Measurements from ENCODE around the gene SURF6. TPM values are rescaled to one million over a fixed set of nuclear protein-coding genes. Genes with fewer than 3 reads are reported as not detected.
A peak's percentile ranks its signal among the peaks of the same experiment; 100 is the strongest.
"Not testable (repeated sequence)": the region's sequence is repeated elsewhere in the genome, so short reads cannot be mapped to it uniquely, and the experiment has no call there.

The SURF6 gene
- total RNA-seq, 1 donor from 2014 or later = 23.9 TPM

DNA sequence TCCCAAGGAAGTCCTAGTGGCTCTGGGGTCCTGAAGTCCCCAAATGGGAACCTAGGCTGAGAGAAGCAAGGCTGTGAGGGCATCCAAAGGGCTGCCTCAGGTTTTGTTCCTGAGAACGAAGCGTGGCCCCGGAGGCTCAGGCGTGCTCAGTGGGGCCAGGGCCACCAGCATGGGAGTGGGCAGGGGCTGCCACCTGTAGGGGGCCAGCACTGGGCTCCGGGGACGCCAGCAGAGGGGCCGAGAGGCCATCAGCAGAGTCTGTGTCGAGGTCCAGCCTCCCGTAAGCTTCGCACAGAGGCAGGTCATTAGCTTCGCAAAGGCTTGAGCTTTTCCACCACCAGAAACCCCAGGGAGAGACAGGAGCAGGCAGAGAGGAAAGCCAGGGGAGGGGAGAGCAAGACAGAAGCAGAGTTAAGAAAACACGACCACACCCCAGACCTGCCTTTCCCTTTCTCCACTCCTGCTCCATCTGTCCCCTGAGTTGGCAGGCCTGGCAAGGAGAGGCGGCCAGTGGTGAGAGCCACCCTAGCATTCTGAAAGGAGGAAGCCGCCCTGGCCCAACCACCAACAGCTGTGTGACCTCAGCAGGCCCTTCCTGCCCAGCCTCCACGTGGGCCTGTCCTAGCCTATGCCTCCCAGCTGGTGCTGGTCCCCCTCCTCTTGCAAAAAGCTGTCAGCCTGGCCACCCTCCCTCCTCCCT is 5.5 kb upstream of the SURF6 start:
- peak; percentile 32 for ATAC-seq (ENCODE audit: low read depth)
- Mint-ChIP-seq H3K4me3 (no peak overlapping the region), H3K27me3 (no peaks in the 10 kb centered on the region), H3K27ac (peak overlapping the region; percentile 87), H3K9me3 (no peaks in the 10 kb centered on the region), H3K36me3 (ENCODE audit: low read depth) (peaks cover 66% of the 10 kb centered on the region), H3K4me1 (peaks cover 52% of the 10 kb centered on the region)
- no peak for TF ChIP-seq CTCF (IDR thresholded peaks at IDR 0.05)
- intact Hi-C loops (cut with micrococcal nuclease) = no loop called here
- ChIA-PET CTCF (interaction anchor here (1.4 kb wide), 1 partner anchor 9 kb away, joined by 5 read pairs; no protein-coding TSS in a partner anchor), POLR2A (interaction anchor here (1.0 to 1.8 kb wide), 4 partner anchors 10 to 311 kb away, joined by 3 to 5 read pairs (median 4); partner anchors contain the start of genes GTF3C5 and SURF1)
- no peak for DNase-seq

GRCh38 chr9:133340916-133341315 is 4.9 kb upstream of the SURF6 start:
- POLR2A ChIA-PET = interaction anchor here (1.0 to 1.8 kb wide), 2 partner anchors 11 to 15 kb away, joined by 4 to 5 read pairs; partner anchors contain the start of gene SURF1
- TF ChIP-seq CTCF (IDR thresholded peaks at IDR 0.05) = no peak
- DNase-seq = no peak
- peaks cover 62% of the 10 kb centered on the region for H3K36me3 Mint-ChIP-seq (ENCODE audit: low read depth)
- peaks cover 52% of the 10 kb centered on the region for H3K4me1 Mint-ChIP-seq
- no peaks in the 10 kb centered on the region for H3K9me3 Mint-ChIP-seq
- H3K4me3 Mint-ChIP-seq = no peak overlapping the region
- CTCF ChIA-PET = interaction anchor here (1.4 kb wide), 1 partner anchor 9 kb away, joined by 5 read pairs; no protein-coding TSS in a partner anchor
- peak overlapping the region; percentile 87 for H3K27ac Mint-ChIP-seq
- H3K27me3 Mint-ChIP-seq = no peaks in the 10 kb centered on the region
- ATAC-seq (ENCODE audit: low read depth) = no peak
- intact Hi-C loops (cut with micrococcal nuclease) = no loop called here

DNA sequence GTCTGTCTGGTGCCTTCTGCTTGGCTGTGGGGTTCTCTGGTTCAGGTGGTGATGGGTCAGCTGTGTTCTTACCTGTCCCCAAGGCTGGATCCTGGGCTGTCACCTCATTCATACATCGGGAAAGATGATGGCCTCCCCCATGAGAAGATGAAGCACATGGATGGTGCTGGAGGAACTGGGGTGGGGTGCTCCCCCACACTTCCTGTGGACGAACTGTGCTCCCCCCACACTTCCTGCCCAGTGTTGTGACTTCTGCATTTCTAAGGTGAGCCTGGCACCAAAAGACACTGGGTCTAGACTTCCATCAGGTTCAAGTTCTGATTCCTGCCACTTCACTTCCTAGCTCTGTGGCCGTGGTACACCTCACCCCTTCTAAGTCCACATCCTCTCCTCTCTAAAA is 4.3 kb upstream of the SURF6 start:
- ATAC-seq (ENCODE audit: low read depth) (no peak), DNase-seq (no peak)
- Mint-ChIP-seq H3K9me3 (no peaks in the 10 kb centered on the region), H3K27ac (peak overlapping the region; percentile 87), H3K36me3 (ENCODE audit: low read depth) (peaks cover 65% of the 10 kb centered on the region), H3K4me1 (peaks cover 55% of the 10 kb centered on the region), H3K27me3 (no peaks in the 10 kb centered on the region), H3K4me3 (peak overlapping the region; percentile 44)
- intact Hi-C loops (cut with micrococcal nuclease) = no loop called here
- ChIA-PET CTCF (interaction anchor here (1.4 kb wide), 1 partner anchor 10 kb away, joined by 5 read pairs; no protein-coding TSS in a partner anchor), POLR2A (interaction anchor here (0.7 to 1.6 kb wide), 5 partner anchors 8 to 37 kb away, joined by 3 to 12 read pairs (median 3); partner anchors contain the start of genes MED22, RPL7A, SURF1 and SURF2)
- no peak for TF ChIP-seq CTCF (IDR thresholded peaks at IDR 0.05)

DNA sequence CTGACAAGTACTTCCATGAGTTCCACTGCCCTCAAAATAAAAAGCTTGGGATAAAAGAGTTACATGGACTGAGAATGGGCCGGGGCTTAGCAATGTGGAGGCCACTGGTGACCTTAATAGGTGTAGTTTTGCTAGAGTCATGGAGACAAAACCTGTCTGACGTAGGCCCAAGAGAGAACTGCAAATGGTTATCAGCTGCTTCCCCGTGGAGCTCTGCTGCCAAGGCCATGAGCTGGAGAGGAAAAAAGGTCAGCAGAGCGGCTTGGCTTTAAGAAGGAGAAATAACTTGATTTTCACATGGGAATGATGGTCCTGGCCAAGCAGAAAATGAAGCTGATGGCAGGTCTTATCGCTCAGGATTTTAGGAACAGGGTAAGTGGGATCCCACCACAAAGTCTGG is 3.7 kb upstream of the SURF6 start:
- TF ChIP-seq CTCF (IDR thresholded peaks at IDR 0.05) = no peak
- DNase-seq = no peak
- ChIA-PET POLR2A (interaction anchor here (0.7 to 1.6 kb wide), 6 partner anchors 9 to 38 kb away, joined by 3 to 12 read pairs (median 4); partner anchors contain the start of genes MED22, RPL7A, SURF1 and SURF2), CTCF (no interaction called here)
- H3K9me3 Mint-ChIP-seq = no peaks in the 10 kb centered on the region
- peaks cover 59% of the 10 kb centered on the region for H3K4me1 Mint-ChIP-seq
- peaks cover 59% of the 10 kb centered on the region for H3K36me3 Mint-ChIP-seq (ENCODE audit: low read depth)
- no peak overlapping the region for H3K4me3 Mint-ChIP-seq
- H3K27me3 Mint-ChIP-seq = no peaks in the 10 kb centered on the region
- peak overlapping the region; percentile 87 for H3K27ac Mint-ChIP-seq
- ATAC-seq (ENCODE audit: low read depth) = no peak
- intact Hi-C loops (cut with micrococcal nuclease) = loop anchor here (10.0 kb wide), 1 partner anchor 725 kb away; the partner anchor contains the start of gene BRD3

GRCh38 chr9:133334888-133335287 is 1.1 kb downstream of the SURF6 start:
- H3K9me3 Mint-ChIP-seq; H3K27ac Mint-ChIP-seq; ATAC-seq (ENCODE audit: low read depth); CTCF ChIA-PET; DNase-seq; H3K27me3 Mint-ChIP-seq: not testable (repeated sequence)
- Mint-ChIP-seq H3K4me3 (peak overlapping the region; percentile 97), H3K4me1 (peaks cover 44% of the 10 kb centered on the region), H3K36me3 (ENCODE audit: low read depth) (peaks cover 64% of the 10 kb centered on the region)
- POLR2A ChIA-PET = interaction anchor here (0.6 to 4.6 kb wide), 8 partner anchors 9 to 304 kb away, joined by 3 to 32 read pairs (median 4); partner anchors contain the start of genes GTF3C5, MED22 and RPL7A
- intact Hi-C loops (cut with micrococcal nuclease) = loop anchor here (10.0 kb wide), 1 partner anchor 730 kb away; the partner anchor contains the start of gene BRD3
